ENCODE results near the gene SLC7A8. TPM values are rescaled to one million over a fixed set of nuclear protein-coding genes. Genes with fewer than 3 reads are reported as not detected.

Gene SLC7A8
- total RNA-seq, 1 experiment from 2014 or later, result 3.8 TPM

Other genes starting within 250 kb of the SLC7A8 start
- 54.5 and 56.2 TPM in 2 replicates for gene HAUS4, start 226.6 kb downstream of the SLC7A8 start, total RNA-seq (2014; rRNA removed)
- gene AJUBA, start 201.1 kb downstream of the SLC7A8 start, total RNA-seq (2014; rRNA removed), result 81.1 and 116 TPM in 2 replicates
- 5.8 and 6.2 TPM in 2 replicates for gene C14orf93, start 173.5 kb downstream of the SLC7A8 start, total RNA-seq (2014; rRNA removed)
- 368 and 424 TPM in 2 replicates for gene PSMB5, start 148.8 kb downstream of the SLC7A8 start, total RNA-seq (2014; rRNA removed)
- gene PSMB11, start 141.4 kb downstream of the SLC7A8 start, total RNA-seq (2014; rRNA removed), result not detected in 2 replicates
- 14.8 and 16.4 TPM in 2 replicates for gene CDH24, start 126.1 kb downstream of the SLC7A8 start, total RNA-seq (2014; rRNA removed)
- gene ACIN1, start 88.5 kb downstream of the SLC7A8 start, total RNA-seq (2014; rRNA removed), result 112 and 116 TPM in 2 replicates
- 26.7 and 49.6 TPM in 2 replicates for gene C14orf119, start 88.2 kb downstream of the SLC7A8 start, total RNA-seq (2014; rRNA removed)
- not detected in 2 replicates for gene CIROP, start 78.7 kb downstream of the SLC7A8 start, total RNA-seq (2014; rRNA removed)
- not detected in 2 replicates for gene CEBPE, start 64.4 kb downstream of the SLC7A8 start, total RNA-seq (2014; rRNA removed)
- gene RNF212B, start 54.3 kb upstream of the SLC7A8 start, total RNA-seq (2014; rRNA removed), result not detected in 2 replicates
- 4.1 and 7.7 TPM in 2 replicates for gene HOMEZ, start 102.5 kb upstream of the SLC7A8 start, total RNA-seq (2014; rRNA removed)
- 3.2 and 5.0 TPM in 2 replicates for gene PPP1R3E, start 119.2 kb upstream of the SLC7A8 start, total RNA-seq (2014; rRNA removed)
- 32.4 and 33.5 TPM in 2 replicates for gene BCL2L2, start 123.2 kb upstream of the SLC7A8 start, total RNA-seq (2014; rRNA removed)
- gene PABPN1, start 137.8 kb upstream of the SLC7A8 start, total RNA-seq (2014; rRNA removed), result 89.1 and 116 TPM in 2 replicates
- gene SLC22A17, start 169.2 kb upstream of the SLC7A8 start, total RNA-seq (2014; rRNA removed), result 12.0 and 13.2 TPM in 2 replicates
- 0.23 and 0.36 TPM in 2 replicates for gene EFS, start 181.5 kb upstream of the SLC7A8 start, total RNA-seq (2014; rRNA removed)
- not detected in 2 replicates for gene IL25, start 189.1 kb upstream of the SLC7A8 start, total RNA-seq (2014; rRNA removed)
- gene CMTM5, start 193.4 kb upstream of the SLC7A8 start, total RNA-seq (2014; rRNA removed), result not detected in 2 replicates
- not detected in 2 replicates for gene MYH6, start 224.6 kb upstream of the SLC7A8 start, total RNA-seq (2014; rRNA removed)

All from PC-3 (cell line).